HCT116 (cell line): ENCODE data around the gene ARPC1B. TPM values are rescaled to one million over a fixed set of nuclear protein-coding genes. Genes with fewer than 3 reads are reported as not detected.

Source experiments
- ATAC-seq: fragments of 200-7000 bp; cut with Tn5 transposase; 2 replicates; pipeline ENCODE4 v1.9.1; 2020; ENCODE audit warnings: mild to moderate bottlenecking, moderate library complexity
- BruUV-seq: library from RNA; stranded (reverse); fragments of 400-500 nt; replicated peaks from 2 replicates; lab custom pipeline; 2021; lab: Mats Ljungman, UMichigan
- CTCF ChIA-PET: fragments of 300-600 bp; sonication (Branson Sonifier 250); formaldehyde crosslinking; loops from one replicate; lab custom pipeline; 2021; ENCODE audit warnings: antibody characterized with exemption; lab: Charles Lee
- POLR2A ChIA-PET: fragments of 300-600, 350-600 bp; sonication (Branson Sonifier 250); formaldehyde crosslinking; loops from one replicate; lab custom pipeline; 2021; ENCODE audit warnings: antibody characterized with exemption; lab: Charles Lee
- RAD21 ChIA-PET, 2 experiments: fragments of 300-600 bp; sonication (Branson Sonifier 250); formaldehyde crosslinking; loops; one replicate each; lab custom pipeline; 2023; ENCODE audit warnings: low total read pairs in 2 of 2; ENCODE audit not compliant: uncharacterized antibody in 2 of 2, unreplicated experiment in 2 of 2, low non-redundant PET in 1 of 2; lab: Charles Lee
- DNase-seq: peaks from one replicate; pipeline ENCODE4 v3.0.0-alpha.2; 2010; ENCODE audit warnings: low read depth, low spot score
- H2AFZ ChIP-seq: fragments of 200-600 bp; shearing (Covaris generic), sonication (generic); 2 replicates; pipeline ENCODE4 v1.6.1; 2017; ENCODE audit warnings: low read depth, mixed run types, mixed read lengths, antibody characterized with exemption, low read length; ENCODE audit not compliant: poor library complexity, severe bottlenecking
- H3K27ac ChIP-seq: 2 replicates; pipeline ENCODE4 v1.5.1; 2012; ENCODE audit warnings: low read depth, low read length
- H3K27me3 ChIP-seq: fragments of 200-600 bp; sonication (generic); 2 replicates; pipeline ENCODE4 v1.6.1; 2016; ENCODE audit warnings: mixed run types, low read length, mixed read lengths; ENCODE audit not compliant: insufficient read depth
- H3K36me3 ChIP-seq, 2 experiments: fragments of 200-500 bp in 1 of 2; fragments of 200-600 bp in 1 of 2; sonication (Bioruptor generic) in 1 of 2; sonication (generic) in 1 of 2; 2 replicates each; pipeline versions ENCODE4 v1.5.1 to v1.6.1; 2014 to 2016; ENCODE audit warnings: low read length in 2 of 2, inconsistent platforms in 1 of 2, mixed read lengths in 1 of 2, mixed run types in 1 of 2; ENCODE audit not compliant: insufficient read depth in 2 of 2, control insufficient read depth in 1 of 2
- H3K4me1 ChIP-seq, 2 experiments: fragments of 200-600 bp in 1 of 2; sonication (generic) in 1 of 2; 2 replicates each; pipeline versions ENCODE4 v1.5.1 to v1.6.1; 2012 to 2017; ENCODE audit warnings: low read length in 2 of 2, inconsistent platforms in 1 of 2, mild to moderate bottlenecking in 1 of 2, mixed read lengths in 1 of 2, mixed run types in 1 of 2, moderate library complexity in 1 of 2; ENCODE audit not compliant: insufficient read depth in 2 of 2, control insufficient read depth in 1 of 2
- H3K4me2 ChIP-seq: fragments of 200-600 bp; sonication (generic); 2 replicates; pipeline ENCODE4 v1.6.1; 2017; ENCODE audit warnings: mixed run types, low read length, mixed read lengths
- H3K4me3 ChIP-seq, 2 experiments: fragments of 200-600 bp in 1 of 2; sonication (generic) in 1 of 2; replicated peaks in 1 of 2; 2 replicates each; pipeline ENCODE4 v1.5.1; 2011 to 2016; ENCODE audit warnings: low read length in 2 of 2, control low read depth in 1 of 2, low read depth in 1 of 2, mild to moderate bottlenecking in 1 of 2, mixed read lengths in 1 of 2, mixed run types in 1 of 2
- H3K79me2 ChIP-seq: fragments of 200-600 bp; sonication (generic); 2 replicates; pipeline ENCODE4 v1.6.1; 2017; ENCODE audit warnings: mild to moderate bottlenecking, mixed run types, low read length, moderate library complexity, mixed read lengths; ENCODE audit not compliant: insufficient read depth
- H3K9ac ChIP-seq: fragments of 200-600 bp; sonication (generic); 2 replicates; pipeline ENCODE4 v1.6.1; 2016; ENCODE audit warnings: low read length, mixed read lengths
- H3K9me2 ChIP-seq: fragments of 200-600 bp; sonication (generic), shearing (Covaris generic); 2 replicates; pipeline ENCODE4 v1.6.1; 2017; ENCODE audit warnings: mixed run types, mild to moderate bottlenecking, moderate library complexity; ENCODE audit not compliant: insufficient read depth
- H3K9me3 ChIP-seq, 2 experiments: fragments of 200-500 bp in 1 of 2; fragments of 200-600 bp in 1 of 2; sonication (Bioruptor generic) in 1 of 2; sonication (generic) in 1 of 2; 2 replicates each; pipeline ENCODE4 v1.6.1; 2014 to 2017; ENCODE audit warnings: low read length in 2 of 2, mixed read lengths in 2 of 2, inconsistent platforms in 1 of 2, low read depth in 1 of 2, mild to moderate bottlenecking in 1 of 2, mixed run types in 1 of 2, moderate library complexity in 1 of 2; ENCODE audit not compliant: control insufficient read depth in 1 of 2, insufficient read depth in 1 of 2
- H4K20me1 ChIP-seq: fragments of 200-600 bp; sonication (generic), shearing (Covaris generic); 2 replicates; pipeline ENCODE4 v1.6.1; 2017; ENCODE audit warnings: mixed run types, mild to moderate bottlenecking, moderate library complexity; ENCODE audit not compliant: insufficient read depth
- CBX3 ChIP-seq: IDR thresholded peaks from 2 replicates; pipeline ENCODE4 v1.6.1; 2012; ENCODE audit warnings: low read depth
- CEBPB ChIP-seq: IDR thresholded peaks from 2 replicates; pipeline ENCODE4 v1.6.1; 2012; ENCODE audit warnings: low read depth
- CTCF ChIP-seq, 3 experiments: fragments of 200-600 bp in 1 of 3; sonication (generic) in 1 of 3; IDR thresholded peaks in 2 of 3; conservative IDR thresholded peaks in 1 of 3; 2 replicates each; pipeline ENCODE4 v1.5.1; 2012 to 2017; ENCODE audit warnings: low read depth in 2 of 3, low read length in 2 of 3, antibody characterized with exemption in 1 of 3, borderline replicate concordance in 1 of 3, control low read depth in 1 of 3, mild to moderate bottlenecking in 1 of 3, mixed read lengths in 1 of 3, mixed run types in 1 of 3, moderate library complexity in 1 of 3; ENCODE audit not compliant: insufficient read depth in 1 of 3
- EZH2 ChIP-seq: fragments of 200-600 bp; sonication (generic); IDR thresholded peaks from 2 replicates; pipeline ENCODE4 v1.6.1; 2017; ENCODE audit warnings: antibody characterized with exemption, mixed run types
- EZH2phosphoT487 ChIP-seq: fragments of 200-600 bp; IDR thresholded peaks from 2 replicates; pipeline ENCODE4 v1.6.1; 2018; ENCODE audit warnings: antibody characterized with exemption, borderline replicate concordance
- JUND ChIP-seq: IDR thresholded peaks from 2 replicates; pipeline ENCODE4 v1.6.1; 2012
- MAX ChIP-seq: IDR thresholded peaks from 2 replicates; pipeline ENCODE4 v1.6.1; 2012
- POLR2A ChIP-seq: IDR thresholded peaks from 2 replicates; pipeline ENCODE4 v1.7.0; 2011; ENCODE audit warnings: borderline replicate concordance; ENCODE audit not compliant: insufficient read depth, insufficient read length; ENCODE audit errors: extremely low read depth
- REST ChIP-seq: IDR thresholded peaks from 2 replicates; pipeline ENCODE4 v1.6.1; 2012; ENCODE audit warnings: low read depth
- SIN3A ChIP-seq: IDR thresholded peaks from 2 replicates; pipeline ENCODE4 v1.6.1; 2012; ENCODE audit warnings: low read depth
- SRF ChIP-seq: IDR thresholded peaks from 2 replicates; pipeline ENCODE4 v1.6.1; 2012; ENCODE audit warnings: low read depth
- ZBTB33 ChIP-seq: IDR thresholded peaks from 2 replicates; pipeline ENCODE4 v1.6.1; 2011; ENCODE audit warnings: mild to moderate bottlenecking, low read length, moderate library complexity; ENCODE audit not compliant: insufficient replicate concordance; ENCODE audit errors: extremely low read depth
- intact Hi-C: fragments of 100-400 bp; cut with micrococcal nuclease; formaldehyde crosslinking; loops from 2 replicates; pipeline ENCODE4 v1.10.0; 2022
- total RNA-seq: library from RNA; stranded (reverse); gene quantifications from one replicate; pipeline ENCODE4 v1.2.1, GENCODE V29; 2021; ENCODE audit not compliant: unreplicated experiment

The ARPC1B gene
- total RNA-seq, 1 experiment from 2014 or later, result 192 TPM

DNA sequence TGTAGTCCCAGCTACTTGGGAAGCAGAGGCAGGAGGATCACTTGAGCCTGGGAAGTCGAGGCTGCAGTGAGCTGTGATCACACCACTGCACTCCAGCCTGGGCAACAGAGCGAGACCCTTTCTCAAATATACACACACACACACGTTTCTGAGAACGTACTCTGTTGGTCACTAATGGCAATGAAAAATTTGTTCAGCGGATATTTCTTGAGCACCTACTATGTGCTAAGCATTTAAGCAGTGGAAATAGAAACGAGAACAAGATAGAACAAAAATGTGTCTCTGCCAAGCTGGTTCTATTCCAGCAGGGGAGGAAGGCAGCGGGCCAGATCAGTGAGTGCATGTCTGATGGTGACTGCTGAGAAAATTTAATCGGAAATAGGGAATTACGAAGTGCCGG lies 8.7 kb downstream of the ARPC1B start:
- Histone ChIP-seq H2AFZ (no peak overlapping the region), H3K9me3 (no peaks in the 10 kb centered on the region), H3K27ac (no peak overlapping the region), H3K79me2 (peaks cover 56% of the 10 kb centered on the region), H3K4me2 (no peak overlapping the region), H3K27me3 (no peaks in the 10 kb centered on the region), H4K20me1 (no peaks in the 10 kb centered on the region; the same call in 1 of the 2 replicates), H3K9me2 (no peaks in the 10 kb centered on the region), H3K9ac (no peak overlapping the region), H3K4me1 (peaks cover 13 to 18% of the 10 kb centered on the region in 2 experiments; a peak in 3 of 4 replicates), H3K36me3 (peaks cover 3 to 16% of the 10 kb centered on the region in 2 experiments; a peak in 3 of 4 replicates), H3K4me3 (no peak overlapping the region)
- ATAC-seq, result no peak
- TF ChIP-seq EZH2phosphoT487, result no peak
- TF ChIP-seq REST, result no peak
- no peak for TF ChIP-seq MAX
- RAD21 ChIA-PET, result no interaction called here
- no peak for DNase-seq
- POLR2A ChIA-PET, result no interaction called here
- intact Hi-C loops, result no loop called here
- BruUV-seq, result no TSS peak
- CTCF ChIA-PET, result no interaction called here

DNA sequence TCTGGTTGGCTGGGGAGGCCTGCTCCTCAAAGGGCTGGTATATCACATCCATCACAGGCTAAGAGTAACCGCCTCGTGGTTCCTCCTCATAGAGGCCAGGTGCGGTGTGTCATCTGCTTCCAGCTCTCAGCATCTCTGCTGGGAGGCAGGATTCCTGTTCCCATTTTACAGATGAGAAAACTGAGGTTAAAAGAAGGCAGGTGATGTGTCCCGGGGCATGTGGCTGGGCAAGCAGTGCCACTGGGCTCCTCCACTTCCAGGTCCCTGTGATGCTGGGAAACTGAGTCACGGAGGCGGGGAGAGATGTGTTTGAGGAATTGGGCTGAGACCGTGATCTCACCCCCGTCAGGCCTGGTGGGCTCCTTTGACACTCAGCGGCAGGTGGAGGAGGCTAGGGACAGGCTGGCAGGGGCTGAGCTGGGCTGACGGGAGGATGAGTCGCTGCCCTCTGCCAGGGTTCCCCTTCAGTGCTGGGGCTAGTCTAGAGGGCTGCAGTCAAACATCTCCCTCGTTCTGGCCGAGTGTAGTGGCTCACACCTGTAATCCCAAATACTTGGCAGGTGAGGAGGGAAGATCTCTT lies 9.4 kb downstream of the ARPC1B start:
- ChIA-PET RAD21 (no interaction called here), CTCF (no interaction called here), POLR2A (no interaction called here)
- Histone ChIP-seq H3K27me3 (no peaks in the 10 kb centered on the region), H3K4me2 (no peak overlapping the region), H3K4me3 (no peak overlapping the region), H3K9me2 (no peaks in the 10 kb centered on the region), H3K9me3 (no peaks in the 10 kb centered on the region), H3K79me2 (peaks cover 50% of the 10 kb centered on the region), H3K27ac (no peak overlapping the region; the same call in 1 of the 2 replicates), H3K36me3 (peaks cover 4 to 18% of the 10 kb centered on the region in 2 experiments; a peak in 3 of 4 replicates), H3K9ac (no peak overlapping the region), H4K20me1 (no peaks in the 10 kb centered on the region; the same call in 1 of the 2 replicates), H2AFZ (no peak overlapping the region), H3K4me1 (peaks cover 13 to 18% of the 10 kb centered on the region in 2 experiments; a peak in 3 of 4 replicates)
- ATAC-seq, result no peak
- no peak for DNase-seq
- BruUV-seq, result no TSS peak
- intact Hi-C loops, result no loop called here
- TF ChIP-seq CEBPB, result no peak
- no peak for TF ChIP-seq SRF
- no peak for TF ChIP-seq SIN3A
- TF ChIP-seq EZH2phosphoT487, result no peak
- TF ChIP-seq CTCF (IDR thresholded peaks at IDR 0.05 in 2 of 3, conservative IDR thresholded peaks at IDR 0.05 in 1 of 3; ENCODE audit: borderline replicate concordance in 1 of 3, insufficient read depth in 1 of 3, low read depth in 2 of 3, low read length in 2 of 3), result no peak
- no peak for TF ChIP-seq POLR2A
- no peak for TF ChIP-seq CBX3
- no peak for TF ChIP-seq JUND
- TF ChIP-seq ZBTB33, result no peak
- TF ChIP-seq EZH2, result no peak
